NCI-H510A (cell line): ENCODE results near the gene SORBS1.

Source experiments
- DNase-seq: peaks from one replicate; lab custom pipeline; 2025; lab: John Stamatoyannopoulos, UW

The SORBS1 gene

DNA sequence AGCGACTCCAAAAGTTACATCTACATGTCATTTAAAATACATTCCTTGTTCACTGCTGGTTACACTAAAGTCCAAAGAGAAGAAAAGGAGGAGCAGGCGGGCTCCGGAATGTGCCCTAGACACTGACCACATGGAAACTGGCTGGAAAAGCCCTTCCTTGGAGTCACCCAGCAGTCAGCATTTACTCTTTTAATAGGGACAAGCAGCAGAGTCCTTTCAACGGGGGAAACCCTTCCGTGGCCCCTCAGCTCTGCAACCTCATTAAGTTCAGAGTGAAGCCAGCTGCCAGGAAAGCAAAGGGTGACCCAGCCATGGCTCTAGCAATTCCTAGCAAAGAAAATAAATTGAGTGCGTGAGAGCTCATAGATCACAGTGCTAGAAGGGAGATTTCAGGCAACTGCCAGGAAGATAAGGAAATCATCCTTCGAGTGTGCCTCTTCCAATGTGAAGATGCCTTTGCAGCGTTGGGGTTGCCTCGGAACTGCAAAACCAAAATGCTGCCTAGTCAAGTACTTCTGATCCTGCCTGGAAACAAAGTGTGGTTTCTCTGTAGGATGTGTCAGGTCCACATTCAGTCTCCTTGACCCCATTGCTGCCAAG lies 101.6 kb downstream of the SORBS1 start:
- no peak for DNase-seq

DNA sequence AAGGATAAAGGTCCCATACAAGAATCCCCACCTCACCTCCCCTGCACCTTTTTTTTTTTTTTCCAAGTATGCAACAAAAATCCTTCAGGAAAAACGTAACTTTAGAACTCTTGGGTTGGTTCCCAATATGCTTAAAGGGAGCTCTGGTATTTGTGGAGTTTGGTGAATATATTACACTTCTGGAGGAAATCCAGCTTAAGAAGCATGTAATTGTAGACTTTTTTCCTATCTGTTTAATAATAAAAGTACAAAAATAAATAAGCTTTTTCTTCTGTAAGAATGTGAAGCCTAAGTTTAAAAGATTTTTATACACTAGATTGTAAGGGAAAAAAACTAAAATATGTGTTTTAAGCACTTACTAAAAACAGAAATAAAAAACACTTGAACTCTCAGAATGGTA lies 102.3 kb downstream of the SORBS1 start:
- no peak for DNase-seq

DNA sequence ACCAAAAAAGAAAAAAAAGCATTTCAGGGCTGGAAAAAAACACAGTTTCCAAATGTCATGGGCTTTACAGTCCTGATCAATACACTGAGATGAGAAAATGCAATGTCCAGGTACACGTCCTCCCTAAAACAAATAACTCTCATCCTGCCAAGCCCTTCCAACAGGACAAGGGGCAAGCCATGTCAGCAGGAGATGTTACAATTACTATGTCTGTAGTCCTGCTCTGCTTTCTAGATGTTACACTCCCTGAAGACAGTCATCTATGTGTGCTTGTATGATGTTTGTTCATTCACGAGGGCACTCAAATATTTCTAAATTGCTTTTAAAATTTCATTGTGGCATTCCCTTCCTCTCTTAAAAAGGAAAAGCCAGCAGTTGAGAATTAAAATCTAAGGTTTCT lies 103.2 kb downstream of the SORBS1 start:
- no peak for DNase-seq

DNA sequence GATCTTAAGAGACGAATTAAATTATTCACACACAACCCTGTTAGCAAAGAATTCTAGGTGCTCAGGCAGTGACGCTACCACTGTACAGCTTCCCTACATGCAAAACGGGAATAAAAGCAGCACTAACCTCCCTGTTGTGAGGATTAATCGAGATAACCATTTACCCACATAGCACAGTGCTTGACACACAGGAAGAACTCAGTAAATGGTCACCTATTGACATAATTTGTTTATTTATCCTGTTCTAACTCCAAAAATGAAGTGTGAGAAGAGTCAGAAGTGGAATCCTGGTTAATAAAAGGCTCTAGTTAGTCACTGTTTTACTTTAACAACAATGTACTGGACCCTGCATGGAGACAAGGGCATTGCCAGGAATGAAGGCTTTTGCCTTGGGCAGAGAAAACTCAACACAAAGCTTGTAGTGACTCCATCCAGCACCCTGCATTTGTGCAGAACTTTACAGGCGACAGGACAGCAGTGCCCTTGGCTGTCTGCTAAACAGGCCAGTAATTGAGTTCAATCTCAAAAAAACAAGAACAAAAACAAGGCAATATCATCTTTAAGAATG lies 103.8 kb downstream of the SORBS1 start:
- DNase-seq = no peak

DNA sequence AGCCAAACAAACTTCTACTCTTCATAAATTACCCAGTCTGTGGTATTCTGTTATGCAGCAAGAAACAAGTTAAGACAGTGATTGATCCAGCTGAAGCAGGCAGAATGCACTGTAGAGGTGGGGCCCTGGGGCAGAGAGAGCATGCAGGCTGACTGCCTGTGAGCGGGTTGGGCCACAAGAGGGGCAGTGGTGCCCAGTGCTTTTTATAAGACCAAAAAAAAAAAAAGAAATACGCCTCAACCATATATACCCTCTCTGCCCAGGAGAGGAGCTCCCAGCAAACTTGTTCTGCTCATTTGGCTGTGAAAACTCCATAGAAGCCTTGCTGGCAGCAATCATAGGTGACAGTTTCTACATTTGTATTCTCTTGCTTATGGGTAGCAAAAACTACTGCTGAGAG lies 104.7 kb downstream of the SORBS1 start:
- DNase-seq = no peak

DNA sequence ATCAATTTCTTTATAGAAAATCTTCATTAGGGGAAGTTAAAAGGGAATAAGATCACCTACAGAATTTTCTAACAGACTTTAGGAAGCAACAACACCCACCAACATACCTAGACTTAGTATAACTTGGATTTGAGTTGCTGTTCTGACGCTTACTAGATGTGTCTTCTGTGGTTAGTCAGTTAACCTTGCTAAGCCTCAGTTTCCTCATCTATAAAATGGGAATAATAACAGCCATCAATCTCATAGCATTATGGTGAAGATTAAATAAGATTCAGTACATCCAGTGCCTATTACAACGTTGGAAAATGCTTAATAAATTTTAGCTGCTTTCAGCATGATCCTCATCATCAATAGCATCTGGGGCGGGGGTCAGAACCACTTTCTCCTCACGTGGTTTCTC lies 106.2 kb downstream of the SORBS1 start:
- no peak for DNase-seq

DNA sequence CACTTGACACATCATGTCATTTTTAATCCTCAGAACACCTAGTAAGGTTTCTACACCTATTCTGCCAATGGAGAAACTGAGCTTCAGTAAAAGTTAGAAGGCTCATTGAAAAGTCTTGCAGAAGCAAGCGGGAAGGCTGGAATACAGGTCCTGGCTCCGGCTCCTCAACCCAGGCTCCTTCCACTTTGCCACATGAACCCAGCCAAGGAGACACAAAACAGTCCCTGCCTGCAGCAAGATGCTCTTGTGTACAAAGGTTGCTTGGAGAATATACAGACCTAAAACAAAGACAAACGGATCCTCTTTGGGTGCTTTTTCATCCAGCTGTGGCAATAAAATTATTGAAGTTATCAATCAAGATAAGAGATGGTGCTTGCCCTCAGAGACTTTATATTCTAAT lies 106.8 kb downstream of the SORBS1 start:
- no peak for DNase-seq

DNA sequence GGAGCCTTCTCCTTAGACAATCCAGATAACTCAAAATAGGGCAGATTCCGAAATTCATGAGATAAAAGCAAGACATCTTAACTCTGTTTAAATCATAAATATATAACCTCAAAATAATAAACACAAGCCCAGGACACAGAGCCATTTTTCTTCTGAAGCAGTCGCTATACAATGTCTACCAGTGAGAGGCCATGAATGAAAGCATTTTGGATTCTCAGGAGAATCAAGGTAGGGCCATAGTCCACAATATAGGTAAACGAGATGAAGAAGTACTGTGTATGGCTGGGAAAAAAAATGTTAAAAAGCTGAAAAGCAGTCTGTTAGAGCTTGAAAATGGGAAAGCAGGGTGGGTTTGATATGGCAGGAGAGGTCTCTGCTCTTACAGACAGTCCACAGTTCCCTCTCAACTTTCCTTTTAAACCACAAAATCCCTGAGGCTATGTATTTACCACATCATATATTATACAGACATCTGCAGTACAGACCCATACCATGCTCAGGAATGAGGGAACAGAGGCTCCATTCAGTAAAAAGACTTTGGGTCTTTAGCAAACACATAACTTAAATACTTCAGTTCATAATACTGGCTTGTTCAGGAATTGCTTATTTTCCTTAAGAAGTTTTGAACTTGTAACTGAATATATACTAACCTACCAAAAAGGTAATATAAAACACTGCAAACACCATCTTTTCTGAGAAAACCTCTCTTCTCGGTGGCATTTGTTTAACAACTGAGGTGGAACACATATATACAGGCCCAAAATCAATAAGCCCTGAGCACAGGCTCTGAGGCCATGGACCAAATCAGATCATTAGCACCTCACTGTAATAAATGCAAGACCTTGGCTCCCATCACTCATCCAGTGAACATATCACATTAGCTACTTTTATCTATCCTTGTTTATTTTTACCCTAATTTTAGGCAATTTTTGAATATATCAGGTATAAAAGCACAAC lies 109.3 kb downstream of the SORBS1 start:
- DNase-seq = no peak

DNA sequence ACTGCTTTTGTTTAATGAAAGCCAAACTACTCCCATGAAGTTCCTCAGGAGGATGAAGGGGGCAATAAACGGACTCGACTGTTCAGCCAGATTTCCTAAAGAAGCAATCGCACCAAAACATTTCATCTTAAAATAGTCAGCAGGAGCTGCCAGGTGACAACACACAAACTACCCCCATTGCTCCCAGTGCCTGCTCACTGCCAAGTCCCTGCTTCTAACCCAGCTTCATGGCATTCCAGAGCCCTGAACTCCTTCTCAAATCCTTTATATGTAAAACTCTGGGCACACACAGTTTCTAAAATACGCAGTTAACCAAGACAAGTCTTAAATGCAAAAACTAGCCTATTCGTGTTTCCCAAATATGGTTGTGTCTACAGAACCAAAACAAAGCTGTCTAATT lies 110.0 kb downstream of the SORBS1 start:
- no peak for DNase-seq

DNA sequence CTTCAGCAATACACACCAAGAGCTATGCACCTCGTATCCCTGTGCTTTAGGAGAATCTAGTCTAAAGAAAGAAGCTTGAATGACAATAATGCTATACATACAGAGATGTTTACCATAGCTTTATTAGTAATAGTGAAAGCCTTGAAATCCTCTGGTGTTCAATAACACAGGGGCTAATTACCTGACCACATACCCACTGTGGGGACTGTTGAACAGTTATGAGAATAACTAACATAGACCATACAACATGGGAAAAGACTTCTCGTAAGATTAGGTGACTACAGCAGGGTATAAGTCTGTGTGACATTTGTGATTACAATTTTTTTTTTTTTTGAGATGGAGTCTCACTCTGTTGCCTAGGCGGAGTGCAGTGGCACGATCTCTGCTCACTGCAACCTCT lies 111.0 kb downstream of the SORBS1 start:
- no peak for DNase-seq

DNA sequence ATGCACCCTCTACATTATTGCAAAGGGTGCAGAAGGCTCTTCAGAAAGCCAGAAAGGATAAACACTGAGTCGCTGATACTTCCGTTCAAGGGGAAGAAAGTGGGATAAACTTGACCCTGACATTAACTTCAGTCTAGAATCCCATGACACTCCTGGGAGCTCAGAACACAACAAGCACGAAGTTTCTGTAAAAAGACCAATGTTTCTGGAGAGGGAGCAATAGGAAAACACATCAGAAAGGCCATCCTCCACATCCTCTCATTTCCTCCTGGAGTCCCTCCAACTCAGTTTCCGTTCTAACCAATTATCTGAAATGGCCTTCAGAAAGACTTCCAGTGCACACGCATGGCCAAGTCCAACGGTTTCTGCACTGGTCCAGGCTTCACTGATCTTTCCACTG lies 113.5 kb downstream of the SORBS1 start:
- no peak for DNase-seq

DNA sequence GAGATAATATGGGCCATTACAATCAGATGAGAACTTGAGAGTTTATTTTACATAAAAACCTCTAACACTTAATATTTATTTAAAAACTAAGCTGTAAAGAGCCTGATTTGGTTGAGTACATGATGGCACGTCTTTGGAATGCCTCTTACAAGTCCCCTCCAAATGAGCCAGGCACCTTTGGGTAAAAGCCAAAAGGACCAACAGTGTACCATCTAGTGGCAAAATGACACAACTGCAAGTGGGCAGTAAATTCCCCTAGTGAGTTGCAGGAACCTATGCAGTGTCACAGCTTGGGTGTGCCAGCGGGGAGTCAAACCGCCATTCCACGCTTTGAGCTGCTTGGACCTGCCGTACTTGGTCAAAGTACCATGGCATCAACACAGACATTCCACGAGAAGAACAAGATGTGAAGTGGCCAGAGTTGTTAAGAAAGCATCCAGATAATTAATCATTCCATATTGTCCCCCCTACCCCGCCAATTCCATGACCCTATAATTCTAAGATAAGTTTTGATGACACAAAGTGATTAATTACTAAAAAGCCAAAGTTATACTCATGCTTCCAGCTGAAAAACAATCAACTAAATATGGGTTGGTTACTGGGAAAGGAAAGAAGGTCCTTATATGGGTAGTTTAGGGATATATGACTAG lies 115.2 kb downstream of the SORBS1 start:
- DNase-seq = peak; percentile 31

DNA sequence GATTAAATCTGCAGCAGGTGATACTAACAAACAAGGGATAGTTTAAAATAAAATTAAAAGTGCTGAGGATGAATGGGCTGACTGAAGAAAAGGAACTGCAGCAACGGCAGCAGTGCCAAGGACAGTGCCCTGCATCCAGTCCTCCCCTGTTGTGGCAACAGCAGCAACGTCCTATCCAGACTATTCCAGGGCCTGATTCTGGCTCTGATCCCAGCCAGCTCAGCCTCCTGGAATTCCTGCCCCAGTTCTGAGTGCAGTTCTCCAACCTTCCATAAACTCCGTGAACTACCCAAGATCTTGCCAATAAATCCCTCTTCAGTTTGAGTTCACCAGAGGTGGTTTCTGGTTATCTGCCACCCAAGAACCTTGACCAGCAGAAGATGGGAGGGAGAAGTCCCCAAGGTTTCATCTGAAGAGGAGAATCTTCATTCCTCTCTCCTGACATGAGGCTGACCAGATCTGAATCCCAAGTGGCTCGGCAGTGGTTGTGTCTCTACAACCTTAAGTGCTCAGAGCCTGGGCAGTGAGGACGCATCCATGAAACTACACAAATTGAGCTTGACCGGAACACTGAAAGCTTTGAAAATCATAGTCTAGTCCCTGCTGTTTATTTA lies 115.8 kb downstream of the SORBS1 start:
- no peak for DNase-seq

DNA sequence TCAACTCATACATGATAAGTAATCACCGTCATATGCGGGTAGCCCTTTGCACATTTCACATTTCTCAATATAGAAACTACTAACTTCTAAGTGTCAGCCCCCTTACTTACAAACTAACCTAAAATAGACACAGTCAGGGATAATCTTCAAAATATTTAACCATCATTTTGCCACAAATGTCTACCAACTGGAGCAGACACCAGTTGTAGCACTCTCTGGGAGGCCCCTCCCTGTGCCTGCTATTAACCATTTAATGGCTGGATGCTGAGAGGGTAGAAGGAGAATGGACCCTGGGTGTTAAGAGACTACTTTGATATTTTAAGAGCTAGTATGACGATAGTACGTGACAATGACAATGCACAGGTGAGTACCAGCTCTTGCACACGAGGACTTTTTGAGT lies 116.4 kb downstream of the SORBS1 start:
- DNase-seq = no peak

DNA sequence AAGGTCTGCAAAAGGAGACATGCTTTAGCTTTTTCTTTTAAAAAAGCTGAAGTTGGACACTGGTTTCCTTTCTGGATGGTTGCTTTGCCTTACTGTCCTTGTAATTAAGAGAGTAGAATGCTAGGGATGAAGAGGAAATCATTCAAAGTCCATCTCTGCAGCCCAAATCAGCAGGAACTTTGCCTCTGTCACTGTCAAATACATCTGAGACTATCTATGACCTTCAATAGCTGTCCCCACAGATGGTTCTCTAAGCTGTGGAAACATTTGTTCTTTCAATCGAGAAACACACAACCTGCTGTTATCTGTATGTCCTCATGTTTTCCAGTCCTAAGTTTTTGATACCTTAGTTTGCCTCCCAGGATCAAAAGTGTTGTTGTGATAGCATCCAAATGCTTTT lies 117.5 kb downstream of the SORBS1 start:
- DNase-seq = no peak

DNA sequence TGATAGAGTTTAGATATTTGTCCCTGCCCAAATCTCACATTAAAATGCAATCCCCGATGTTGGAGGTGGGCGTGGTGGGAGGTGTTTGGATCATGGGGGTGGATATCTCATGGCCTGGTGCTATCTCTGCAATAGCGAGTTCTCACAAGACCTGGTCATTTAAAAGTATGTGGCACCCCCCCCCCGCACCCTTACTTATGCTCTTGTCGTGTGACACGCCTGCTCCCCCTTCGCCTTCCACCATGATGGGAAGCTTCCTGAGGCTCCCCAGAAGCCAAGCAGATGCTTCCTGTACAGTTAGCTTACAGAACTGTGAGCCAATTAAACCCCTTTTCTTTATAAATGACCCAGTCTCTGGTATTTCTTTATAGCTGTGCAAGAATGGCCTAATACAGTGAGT lies 118.8 kb downstream of the SORBS1 start:
- DNase-seq = no peak

DNA sequence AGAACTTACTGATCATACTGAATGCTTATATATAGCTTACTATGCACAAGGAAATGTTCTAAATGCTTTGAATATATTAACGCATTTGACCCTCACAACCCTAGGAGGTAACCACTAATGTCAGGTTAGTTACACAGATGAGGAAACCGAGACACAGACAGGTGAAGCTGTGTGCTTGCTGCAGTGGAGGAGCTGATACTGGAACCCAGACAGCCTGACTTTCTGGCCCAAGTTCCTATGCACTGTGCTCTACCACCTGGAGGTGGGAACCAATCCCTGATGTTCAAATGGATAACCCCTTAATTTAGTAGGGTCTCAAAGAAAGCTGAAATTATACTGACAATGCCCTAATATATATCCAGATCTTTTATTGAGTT lies 119.6 kb downstream of the SORBS1 start:
- DNase-seq = no peak

DNA sequence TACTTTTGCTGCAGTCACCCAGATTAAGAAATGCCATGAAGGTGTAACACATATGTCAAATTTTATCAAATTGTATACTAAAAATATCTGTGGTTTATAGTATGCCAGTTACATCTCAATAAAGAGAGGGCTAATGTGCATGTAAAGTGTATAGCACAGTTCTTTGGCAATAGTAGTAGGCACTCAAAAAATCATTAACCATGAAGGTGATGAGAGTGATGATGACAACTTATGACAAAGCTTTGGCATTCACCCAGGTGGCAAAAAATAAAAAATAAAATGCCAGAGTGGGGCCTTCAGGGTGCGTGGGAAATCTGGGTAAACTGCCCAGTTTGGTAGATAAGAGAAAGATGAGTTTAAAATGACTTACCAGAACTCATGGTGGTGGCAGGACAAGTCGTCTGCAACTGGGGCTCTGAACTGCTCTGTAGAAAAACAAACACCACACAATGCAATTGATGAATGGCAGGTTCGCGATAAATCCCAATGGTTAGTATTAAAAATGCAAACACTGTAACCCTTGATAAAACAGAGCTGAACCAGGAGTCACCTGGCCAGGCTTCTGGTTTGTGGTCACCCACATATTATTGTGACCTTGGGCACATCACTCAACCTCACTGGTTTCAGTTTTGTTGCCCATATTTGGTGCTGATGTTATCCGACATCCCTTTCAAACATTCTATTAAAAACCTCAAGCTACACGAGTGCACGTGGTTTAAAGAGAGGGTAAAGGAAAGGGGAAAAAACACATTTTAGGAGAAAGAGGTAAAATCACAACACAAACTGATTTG lies 120.2 kb downstream of the SORBS1 start:
- DNase-seq = peak; percentile 36

DNA sequence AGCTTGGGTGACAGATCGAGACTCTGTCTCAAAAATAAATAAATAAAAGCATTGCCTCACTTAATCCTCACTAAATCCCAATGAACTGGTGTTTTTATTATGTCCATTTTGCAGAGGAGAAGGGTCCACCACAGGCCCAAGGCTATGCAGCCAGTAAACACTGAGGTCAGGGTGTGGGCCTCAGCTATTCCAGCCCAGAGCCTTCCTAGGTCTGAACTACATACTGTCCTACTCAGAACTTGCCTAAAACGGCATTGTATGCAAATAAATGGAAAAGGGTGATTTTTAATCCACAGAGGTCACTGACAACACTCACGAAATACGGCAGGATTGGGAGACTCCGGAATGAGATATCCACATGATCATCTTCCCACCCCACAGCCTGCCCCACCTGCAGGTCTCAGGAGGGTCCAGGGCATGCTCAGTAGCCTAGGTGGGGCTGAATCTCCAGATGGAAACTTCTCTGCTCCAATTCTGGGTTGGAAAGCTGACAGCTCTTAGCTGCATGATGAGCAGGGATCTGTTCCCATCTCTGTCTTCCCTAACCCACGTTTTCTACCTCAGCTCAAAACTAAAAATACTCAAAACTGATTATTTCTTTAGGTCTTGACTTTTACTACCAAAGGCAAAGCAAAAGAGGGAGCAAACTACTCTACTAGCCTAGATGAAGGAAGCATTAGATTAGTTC lies 121.0 kb downstream of the SORBS1 start:
- no peak for DNase-seq

DNA sequence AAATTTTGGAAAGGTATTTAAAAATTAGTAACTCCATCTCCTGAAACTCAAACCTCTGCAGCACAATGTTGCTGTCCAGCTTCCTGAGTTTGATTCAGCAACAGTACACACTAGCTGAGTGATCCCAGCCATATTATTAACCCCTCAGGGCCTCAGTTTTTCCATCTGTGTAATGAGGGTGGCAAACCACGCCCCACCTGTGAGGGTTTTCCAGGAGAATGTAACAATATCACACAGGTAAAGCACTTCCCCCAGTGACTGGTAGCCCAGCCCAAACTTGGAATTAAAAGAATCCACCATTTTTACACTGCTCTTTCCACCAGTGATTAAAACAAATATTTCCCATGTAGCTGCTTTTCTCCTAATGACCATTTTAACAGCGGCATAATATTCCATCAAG lies 122.4 kb downstream of the SORBS1 start:
- no peak for DNase-seq

DNA sequence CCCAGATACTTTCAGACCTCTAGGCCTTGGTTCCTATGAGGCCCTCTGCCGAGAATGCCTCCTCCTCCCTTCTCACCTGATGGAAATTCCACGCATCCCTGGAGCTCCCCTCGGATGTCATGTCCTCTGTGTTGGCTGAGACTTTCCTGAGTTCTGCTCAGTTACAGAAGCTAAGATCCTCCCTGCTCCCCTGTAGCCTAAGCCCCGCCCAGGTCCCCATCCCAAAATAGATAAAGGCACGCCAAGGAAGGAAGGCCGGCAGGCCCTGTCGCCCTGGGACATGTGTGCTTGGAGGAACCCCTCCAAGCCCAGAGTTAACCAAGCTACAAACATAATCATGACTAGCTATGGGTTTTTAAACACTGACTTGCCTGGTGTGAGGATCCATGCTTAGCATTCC lies 123.5 kb downstream of the SORBS1 start:
- DNase-seq = no peak
